ENCODE data around the gene FNDC10.
"Not testable (repeated sequence)": the region's sequence is repeated elsewhere in the genome, so short reads cannot be mapped to it uniquely, and the experiment has no call there.

Gene FNDC10

GRCh38 chr1:1567152-1567875 is 32.6 kb downstream of the FNDC10 start:
- no peak for DNase-seq (ENCODE audit: low read depth)

GRCh38 chr1:1565340-1565739 is 34.6 kb downstream of the FNDC10 start:
- no peak for DNase-seq (ENCODE audit: low read depth)

GRCh38 chr1:1564268-1564667 is 35.7 kb downstream of the FNDC10 start:
- DNase-seq (ENCODE audit: low read depth), result no peak

- DNase-seq (ENCODE audit: low read depth), result no peak
Observed at GRCh38 chr1:1563688-1564087, 36.2 kb downstream of the FNDC10 start.

GRCh38 chr1:1562556-1563195 is 37.3 kb downstream of the FNDC10 start:
- DNase-seq (ENCODE audit: low read depth), result no peak

- DNase-seq (ENCODE audit: low read depth), result no peak
Observed at GRCh38 chr1:1561801-1562470, 38.0 kb downstream of the FNDC10 start.

GRCh38 chr1:1560178-1560577 is 39.8 kb downstream of the FNDC10 start:
- no peak for DNase-seq (ENCODE audit: low read depth)

- no peak for DNase-seq (ENCODE audit: low read depth)
Observed at GRCh38 chr1:1559066-1559465, 40.9 kb downstream of the FNDC10 start.

GRCh38 chr1:1558591-1558990 is 41.3 kb downstream of the FNDC10 start:
- DNase-seq (ENCODE audit: low read depth), result no peak

- not testable (repeated sequence) for DNase-seq (ENCODE audit: low read depth)
Observed at GRCh38 chr1:1557688-1558087, 42.2 kb downstream of the FNDC10 start.

GRCh38 chr1:1556961-1557360 is 43.0 kb downstream of the FNDC10 start:
- not testable (repeated sequence) for DNase-seq (ENCODE audit: low read depth)

- no peak for DNase-seq (ENCODE audit: low read depth)
Observed at GRCh38 chr1:1556505-1556904, 43.4 kb downstream of the FNDC10 start.

GRCh38 chr1:1554926-1555915 is 44.7 kb downstream of the FNDC10 start:
- peak; percentile 86 for DNase-seq (ENCODE audit: low read depth)

GRCh38 chr1:1554550-1554925 is 45.4 kb downstream of the FNDC10 start:
- DNase-seq (ENCODE audit: low read depth), result no peak

- no peak for DNase-seq (ENCODE audit: low read depth)
Observed at GRCh38 chr1:1553821-1554494, 46.0 kb downstream of the FNDC10 start.

GRCh38 chr1:1552263-1552639 is 47.7 kb downstream of the FNDC10 start:
- DNase-seq (ENCODE audit: low read depth), result no peak

- DNase-seq (ENCODE audit: low read depth), result no peak
Observed at GRCh38 chr1:1551524-1552262, 48.2 kb downstream of the FNDC10 start.

GRCh38 chr1:1550591-1551432 is 49.1 kb downstream of the FNDC10 start:
- peak; percentile 40 for DNase-seq (ENCODE audit: low read depth)

GRCh38 chr1:1550087-1550486 is 49.8 kb downstream of the FNDC10 start:
- no peak for DNase-seq (ENCODE audit: low read depth)

GRCh38 chr1:1548591-1548990 is 51.3 kb downstream of the FNDC10 start:
- no peak for DNase-seq (ENCODE audit: low read depth)
